ENCODE results near the gene FTO. TPM values are rescaled to one million over a fixed set of nuclear protein-coding genes. Genes with fewer than 3 reads are reported as not detected.

The FTO gene
- total RNA-seq, 4 donors from 2014 or later = 21.3 to 50.5 (median 40.8) TPM

- H3K27me3 ChIP-seq = no peaks in the 10 kb centered on the region
- no peak for TF ChIP-seq POLR2A (IDR thresholded peaks at IDR 0.05)
- TF ChIP-seq CTCF (IDR thresholded peaks at IDR 0.05) = no peak
- TF ChIP-seq EP300 (IDR thresholded peaks at IDR 0.05; ENCODE audit: low read depth) = no peak
- no peak for TF ChIP-seq POLR2AphosphoS5 (IDR thresholded peaks at IDR 0.05)
- H3K4me1 ChIP-seq = peaks cover 3 to 21% (median 11%) of the 10 kb centered on the region in 4 donors
- intact Hi-C loops (cut with DNase I; ENCODE audit: low total_unique reads) = no loop called here
- no peak for DNase-seq
- no peaks in the 10 kb centered on the region for H3K36me3 ChIP-seq
- H3K4me3 ChIP-seq = no peak overlapping the region
- 63 to 70% methylated on average over 7 of the region's 7 CpGs for WGBS, 2 donors (ENCODE audit: low coverage in 1 of 2)
- no peaks in the 10 kb centered on the region for H3K9me3 ChIP-seq
- in situ Hi-C loops (cut with MboI; ENCODE audit: low pct_ligation_motif_present in 1 of 4, low pct_unique_long_range_greater_than_20kb in 1 of 4, low sequenced_read_pairs in 3 of 4) = no loop called here
- H3K27ac ChIP-seq = no peak overlapping the region
Measured at GRCh38 chr16:53714205-53715022, 10.5 kb downstream of the FTO start.

GRCh38 chr16:53715023-53715384, 11.0 kb downstream of the FTO start:
- no peak for DNase-seq
- no peaks in the 10 kb centered on the region for H3K36me3 ChIP-seq
- no peak overlapping the region for H3K27ac ChIP-seq
- H3K27me3 ChIP-seq = no peaks in the 10 kb centered on the region
- no peaks in the 10 kb centered on the region for H3K9me3 ChIP-seq
- intact Hi-C loops (cut with DNase I; ENCODE audit: low total_unique reads) (no loop called here), in situ Hi-C loops (cut with MboI; ENCODE audit: low pct_ligation_motif_present in 1 of 4, low pct_unique_long_range_greater_than_20kb in 1 of 4, low sequenced_read_pairs in 3 of 4) (no loop called here)
- peaks cover 3 to 21% (median 11%) of the 10 kb centered on the region in 4 donors for H3K4me1 ChIP-seq
- TF ChIP-seq POLR2A (IDR thresholded peaks at IDR 0.05) (no peak), POLR2AphosphoS5 (IDR thresholded peaks at IDR 0.05) (no peak), EP300 (IDR thresholded peaks at IDR 0.05; ENCODE audit: low read depth) (no peak), CTCF (IDR thresholded peaks at IDR 0.05) (no peak)
- 71 to 79% methylated on average over 2 of the region's 2 CpGs for WGBS, 2 donors (ENCODE audit: low coverage in 1 of 2)
- no peak overlapping the region for H3K4me3 ChIP-seq

GRCh38 chr16:53717577-53717976, 13.6 kb downstream of the FTO start:
- intact Hi-C loops (cut with DNase I; ENCODE audit: low total_unique reads) (no loop called here), in situ Hi-C loops (cut with MboI; ENCODE audit: low pct_ligation_motif_present in 1 of 4, low pct_unique_long_range_greater_than_20kb in 1 of 4, low sequenced_read_pairs in 3 of 4) (no loop called here)
- 98 to 100% methylated on average over 3 of the region's 3 CpGs for WGBS, 2 donors (ENCODE audit: low coverage in 1 of 2)
- H3K36me3 ChIP-seq = no peaks in the 10 kb centered on the region
- H3K4me3 ChIP-seq = no peak overlapping the region
- no peak overlapping the region for H3K27ac ChIP-seq
- H3K9me3 ChIP-seq = no peaks in the 10 kb centered on the region
- no peak for TF ChIP-seq POLR2AphosphoS5 (IDR thresholded peaks at IDR 0.05)
- TF ChIP-seq CTCF (IDR thresholded peaks at IDR 0.05) = no peak
- TF ChIP-seq POLR2A (IDR thresholded peaks at IDR 0.05) = no peak
- TF ChIP-seq EP300 (IDR thresholded peaks at IDR 0.05; ENCODE audit: low read depth) = no peak
- no peak for DNase-seq
- peaks cover 3 to 17% (median 9%) of the 10 kb centered on the region in 4 donors for H3K4me1 ChIP-seq
- H3K27me3 ChIP-seq = no peaks in the 10 kb centered on the region

GRCh38 chr16:53721017-53721416, 17.1 kb downstream of the FTO start:
- WGBS, 2 donors (ENCODE audit: low coverage in 1 of 2) = 87 to 91% methylated on average over 4 to 5 of the region's 5 CpGs
- no peaks in the 10 kb centered on the region for H3K27me3 ChIP-seq
- no peak overlapping the region for H3K27ac ChIP-seq
- in situ Hi-C loops (cut with MboI; ENCODE audit: low pct_ligation_motif_present in 1 of 4, low pct_unique_long_range_greater_than_20kb in 1 of 4, low sequenced_read_pairs in 3 of 4) (no loop called here), intact Hi-C loops (cut with DNase I; ENCODE audit: low total_unique reads) (no loop called here)
- no peaks in the 10 kb centered on the region for H3K36me3 ChIP-seq
- no peaks in the 10 kb centered on the region for H3K9me3 ChIP-seq
- TF ChIP-seq CTCF (IDR thresholded peaks at IDR 0.05) (no peak), POLR2A (IDR thresholded peaks at IDR 0.05) (no peak), POLR2AphosphoS5 (IDR thresholded peaks at IDR 0.05) (no peak), EP300 (IDR thresholded peaks at IDR 0.05; ENCODE audit: low read depth) (no peak)
- H3K4me1 ChIP-seq = peaks cover 0 to 4% (median 0%) of the 10 kb centered on the region in 4 donors
- H3K4me3 ChIP-seq = no peak overlapping the region
- DNase-seq = no peak
